Stimulated activated CD8-positive, alpha-beta memory T cell treated with anti-CD3 and anti-CD28 coated beads, Interleukin-7, amount 100 ng/mL, for 48 hours (primary cell): ENCODE data around the gene RAB1B.
"Not testable (repeated sequence)": the region's sequence is repeated elsewhere in the genome, so short reads cannot be mapped to it uniquely, and the experiment has no call there.

Source experiments
- DNase-seq, 2 donors: peaks; one replicate each; pipeline ENCODE4 v3.0.0-alpha.2; 2020; ENCODE audit warnings: low read depth in 1 of 2; ENCODE audit errors: extremely low read depth in 1 of 2

RAB1B gene

GRCh38 chr11:66294626-66295620 lies 26.5 kb downstream of the RAB1B start:
- DNase-seq: no peak

GRCh38 chr11:66297610-66298009 lies 29.2 kb downstream of the RAB1B start:
- DNase-seq: no peak

- DNase-seq: no peak
Observed at GRCh38 chr11:66299186-66299585, 30.7 kb downstream of the RAB1B start.

- DNase-seq: no peak
Observed at GRCh38 chr11:66302656-66303055, 34.2 kb downstream of the RAB1B start.

GRCh38 chr11:66309475-66309874 lies 41.0 kb downstream of the RAB1B start:
- no peak for DNase-seq

GRCh38 chr11:66310324-66310723 lies 41.9 kb downstream of the RAB1B start:
- DNase-seq: no peak

- DNase-seq: not testable (repeated sequence)
Observed at GRCh38 chr11:66310803-66311440, 42.5 kb downstream of the RAB1B start.

- no peak for DNase-seq
Observed at GRCh38 chr11:66311470-66311964, 43.1 kb downstream of the RAB1B start.

GRCh38 chr11:66311965-66312548 lies 43.6 kb downstream of the RAB1B start:
- DNase-seq: peak; percentile 93 to 96

- peak; percentile 87 to 94 for DNase-seq
Observed at GRCh38 chr11:66312549-66313320, 44.3 kb downstream of the RAB1B start.

- DNase-seq: no peak
Observed at GRCh38 chr11:66313321-66314185, 45.1 kb downstream of the RAB1B start.

- DNase-seq: no peak
Observed at GRCh38 chr11:66314186-66314501, 45.7 kb downstream of the RAB1B start.

GRCh38 chr11:66314561-66315497 lies 46.4 kb downstream of the RAB1B start:
- no peak for DNase-seq

GRCh38 chr11:66315498-66315885 lies 47.1 kb downstream of the RAB1B start:
- DNase-seq: no peak

GRCh38 chr11:66315921-66316811 lies 47.7 kb downstream of the RAB1B start:
- DNase-seq: no peak

GRCh38 chr11:66316849-66317251 lies 48.4 kb downstream of the RAB1B start, which contains the start of gene CD248:
CD248 (minus strand) TSS chr11:66317044; CDS start chr11:66317027, 17 bp downstream.
- no peak for DNase-seq

- DNase-seq: no peak
Observed at GRCh38 chr11:66317322-66317722, 48.9 kb downstream of the RAB1B start.
